LNCaP clone FGC (cell line): Measurements from ENCODE around the gene PTPRT.
A peak's percentile ranks its signal among the peaks of the same experiment; 100 is the strongest.

Experiments
- DNase-seq: peaks from one replicate; pipeline ENCODE4 v3.0.0-alpha.2; 2011; ENCODE audit warnings: low read depth
- H3K4me3 ChIP-seq: 2 replicates; pipeline ENCODE4 v1.5.1; 2011; ENCODE audit warnings: mild to moderate bottlenecking, low read depth, low read length, control low read depth
- CTCF ChIP-seq: IDR thresholded peaks from 2 replicates; pipeline ENCODE4 v1.5.1; 2012; ENCODE audit warnings: mild to moderate bottlenecking; ENCODE audit not compliant: control insufficient read depth, insufficient read depth; ENCODE audit errors: extremely low read depth

PTPRT gene

GRCh38 chr20:42837456-42837855, 352.2 kb downstream of the PTPRT start:
- no peak overlapping the region for H3K4me3 ChIP-seq
- no peak for DNase-seq
- no peak for TF ChIP-seq CTCF

GRCh38 chr20:42836339-42836738, 353.4 kb downstream of the PTPRT start:
- DNase-seq: peak; percentile 17
- TF ChIP-seq CTCF: no peak
- H3K4me3 ChIP-seq: no peak overlapping the region

GRCh38 chr20:42807876-42808275, 381.8 kb downstream of the PTPRT start:
- TF ChIP-seq CTCF: no peak
- DNase-seq: no peak
- no peak overlapping the region for H3K4me3 ChIP-seq

- no peak for TF ChIP-seq CTCF
- no peak for DNase-seq
- no peak overlapping the region for H3K4me3 ChIP-seq
These were observed 394.5 kb downstream of the PTPRT start for GRCh38 chr20:42795111-42795695.

- no peak overlapping the region for H3K4me3 ChIP-seq
- no peak for DNase-seq
- no peak for TF ChIP-seq CTCF
These were observed 397.7 kb downstream of the PTPRT start for GRCh38 chr20:42792052-42792451.

GRCh38 chr20:42790111-42790510, 399.6 kb downstream of the PTPRT start:
- DNase-seq: no peak
- TF ChIP-seq CTCF: no peak
- H3K4me3 ChIP-seq: no peak overlapping the region

GRCh38 chr20:42788707-42789106, 401.0 kb downstream of the PTPRT start:
- no peak for DNase-seq
- TF ChIP-seq CTCF: no peak

More at GRCh38 chr20:42788707-42789106, 401.0 kb downstream of the PTPRT start:
- no peak overlapping the region for H3K4me3 ChIP-seq
